ENCODE measurements around the gene SIN3A. TPM values are rescaled to one million over a fixed set of nuclear protein-coding genes. Genes with fewer than 3 reads are reported as not detected.
"Not testable (repeated sequence)": the region's sequence is repeated elsewhere in the genome, so short reads cannot be mapped to it uniquely, and the experiment has no call there.

Gene SIN3A
- total and polyA plus RNA-seq, 2 of the 4 experiments (the other 2 are of a cell fraction) = 21.2 to 31.5 TPM

GRCh38 chr15:75449585-75450306, 1.7 kb downstream of the SIN3A start:
- H2AFZ ChIP-seq (replicated peaks; ENCODE audit: low read length, poor library complexity) = no peak overlapping the region

GRCh38 chr15:75448171-75448570, 3.3 kb downstream of the SIN3A start:
- in situ Hi-C loops (cut with MboI; ENCODE audit: low sequenced_read_pairs); dilution Hi-C loops (cut with HindIII; ENCODE audit: low sequenced_read_pairs, unreplicated experiment); DNase-seq; H2AFZ ChIP-seq (replicated peaks; ENCODE audit: low read length, poor library complexity); H3K9ac ChIP-seq (ENCODE audit: low read depth, low read length); H3K4me3 ChIP-seq (ENCODE audit: insufficient read depth, low read depth, low read length); H4K91ac ChIP-seq (ENCODE audit: insufficient read depth, low read depth, low read length); H3K56ac ChIP-seq (ENCODE audit: extremely low read depth, insufficient read depth, low read length); H2BK5ac ChIP-seq (ENCODE audit: low read depth, low read length, poor library complexity, severe bottlenecking); H2BK120ac ChIP-seq (ENCODE audit: low read depth, low read length); intact Hi-C loops (cut with micrococcal nuclease); H2AK9ac ChIP-seq (replicated peaks; ENCODE audit: low read depth, low read length, poor library complexity); H3K27ac ChIP-seq (ENCODE audit: insufficient read depth, low read length); H3K36me3 ChIP-seq (ENCODE audit: control insufficient read depth, insufficient read depth, low read length); H3K9me3 ChIP-seq (ENCODE audit: control insufficient read depth, insufficient read depth, low read length); H3K4ac ChIP-seq (ENCODE audit: low read depth, low read length); H3K23ac ChIP-seq (ENCODE audit: low read depth, low read length); BruUV-seq (replicated peaks); H2AK5ac ChIP-seq (ENCODE audit: low read depth, low read length); H3K27me3 ChIP-seq (ENCODE audit: control insufficient read depth, insufficient read depth, low read length); ATAC-seq (ENCODE audit: low read depth); H3K14ac ChIP-seq (replicated peaks; ENCODE audit: low read depth, low read length); H4K8ac ChIP-seq (ENCODE audit: low read depth in 2 of 2, low read length in 2 of 2); H3K18ac ChIP-seq (ENCODE audit: low read depth, low read length); H4K5ac ChIP-seq (ENCODE audit: low read depth, low read length); H2BK15ac ChIP-seq (ENCODE audit: low read depth, low read length); H3K4me2 ChIP-seq (ENCODE audit: low read depth, low read length); H2BK20ac ChIP-seq (ENCODE audit: low read depth, low read length); POLR2A ChIA-PET (ENCODE audit: unreplicated experiment): not testable (repeated sequence)
- Histone ChIP-seq H3K9me1 (ENCODE audit: insufficient read depth, low read length) (peaks cover 14% of the 10 kb centered on the region), H4K20me1 (ENCODE audit: insufficient read depth, low read length) (peaks cover 73% of the 10 kb centered on the region), H3K4me1 (ENCODE audit: control insufficient read depth, insufficient read depth, low read length) (peaks cover 11% of the 10 kb centered on the region), H3K79me1 (ENCODE audit: low read depth in 1 of 2, low read length in 2 of 2) (peaks cover 6 to 60% of the 10 kb centered on the region in 2 experiments; a peak in 3 of 4 replicates)
- 98% methylated on average over 7 of the region's 13 CpGs; no CpG with 5 or more reads in 1 of the 2 experiments for WGBS, 2 experiments (ENCODE audit: extremely low coverage in 2 of 2, insufficient read length in 1 of 2)
- CTCF ChIA-PET = interaction anchor here (0.6 kb wide), 1 partner anchor 80 kb away, joined by 4 read pairs; no protein-coding TSS in a partner anchor

More at GRCh38 chr15:75449585-75450306, 1.7 kb downstream of the SIN3A start:
- no peak overlapping the region for H4K5ac ChIP-seq (ENCODE audit: low read depth, low read length)
- peak overlapping the region; percentile 84 for H3K4me3 ChIP-seq (ENCODE audit: insufficient read depth, low read depth, low read length)
- no peaks in the 10 kb centered on the region for H3K27me3 ChIP-seq (ENCODE audit: control insufficient read depth, insufficient read depth, low read length)
- H2BK20ac ChIP-seq (ENCODE audit: low read depth, low read length) = no peak overlapping the region
- H4K20me1 ChIP-seq (ENCODE audit: insufficient read depth, low read length) = peaks cover 61% of the 10 kb centered on the region
- BruUV-seq (replicated peaks) = no TSS peak
- no peak overlapping the region for H3K27ac ChIP-seq (ENCODE audit: insufficient read depth, low read length)
- in situ Hi-C loops (cut with MboI; ENCODE audit: low sequenced_read_pairs) (no loop called here), intact Hi-C loops (cut with micrococcal nuclease) (loop anchor here (1.0 to 10.0 kb wide), 3 partner anchors 81 to 425 kb away; partner anchors contain the start of genes MAN2C1 and PPCDC), dilution Hi-C loops (cut with HindIII; ENCODE audit: low sequenced_read_pairs, unreplicated experiment) (no loop called here)
- H3K56ac ChIP-seq (ENCODE audit: extremely low read depth, insufficient read depth, low read length) = no peak overlapping the region
- H2BK15ac ChIP-seq (ENCODE audit: low read depth, low read length) = no peak overlapping the region
- H3K18ac ChIP-seq (ENCODE audit: low read depth, low read length) = no peak overlapping the region
- no peaks in the 10 kb centered on the region for H3K9me3 ChIP-seq (ENCODE audit: control insufficient read depth, insufficient read depth, low read length)
- no peak overlapping the region for H3K9ac ChIP-seq (ENCODE audit: low read depth, low read length)
- peaks cover 9% of the 10 kb centered on the region; the same call in 1 of the 2 replicates for H3K9me1 ChIP-seq (ENCODE audit: insufficient read depth, low read length)
- H3K4ac ChIP-seq (ENCODE audit: low read depth, low read length) = no peak overlapping the region
- H4K91ac ChIP-seq (ENCODE audit: insufficient read depth, low read depth, low read length) = no peak overlapping the region
- peak overlapping the region; percentile 99 for H3K4me2 ChIP-seq (ENCODE audit: low read depth, low read length)
- H3K36me3 ChIP-seq (ENCODE audit: control insufficient read depth, insufficient read depth, low read length) = 0 out of 2 replicates have a peak, but pooled peaks cover 2% of the 10 kb centered on the region
- no peak overlapping the region for H2BK120ac ChIP-seq (ENCODE audit: low read depth, low read length)
- CTCF ChIA-PET = interaction anchor here (0.6 kb wide), 1 partner anchor 137 kb away, joined by 3 read pairs; no protein-coding TSS in a partner anchor
- peak overlapping the region; percentile 7; the same call in 1 of the 2 replicates for H3K23ac ChIP-seq (ENCODE audit: low read depth, low read length)
- H2AK9ac ChIP-seq (replicated peaks; ENCODE audit: low read depth, low read length, poor library complexity) = no peak overlapping the region
- 80% methylated on average over 1 of the region's 14 CpGs; no CpG with 5 or more reads in 1 of the 2 experiments for WGBS, 2 experiments (ENCODE audit: extremely low coverage in 2 of 2, insufficient read length in 1 of 2)
- POLR2A ChIA-PET (ENCODE audit: unreplicated experiment) = no interaction called here
- H3K79me1 ChIP-seq (ENCODE audit: low read depth in 1 of 2, low read length in 2 of 2) = peaks cover 11 to 55% of the 10 kb centered on the region in 2 experiments; a peak in 3 of 4 replicates
- H2AK5ac ChIP-seq (ENCODE audit: low read depth, low read length) = no peak overlapping the region
- H2BK5ac ChIP-seq (ENCODE audit: low read depth, low read length, poor library complexity, severe bottlenecking) = no peak overlapping the region
- no peak for DNase-seq
- TF ChIP-seq RAD21 (IDR thresholded peaks at IDR 0.05; ENCODE audit: low read length) (no peak), MAZ (IDR thresholded peaks at IDR 0.05; ENCODE audit: borderline replicate concordance, low read depth, low read length) (no peak), SMC3 (IDR thresholded peaks at IDR 0.05; ENCODE audit: low read depth, low read length) (no peak), MAFK (IDR thresholded peaks at IDR 0.05; ENCODE audit: low read depth, low read length) (no peak), MXI1 (IDR thresholded peaks at IDR 0.05; ENCODE audit: borderline replicate concordance, low read depth, low read length) (no peak), CHD1 (IDR thresholded peaks at IDR 0.05; ENCODE audit: low read depth, low read length) (no peak), POLR2A (IDR thresholded peaks at IDR 0.05; ENCODE audit: low read depth, low read length) (no peak), RCOR1 (IDR thresholded peaks at IDR 0.05; ENCODE audit: insufficient replicate concordance, low read length) (no peak)
- no peak overlapping the region for H4K8ac ChIP-seq (ENCODE audit: low read depth in 2 of 2, low read length in 2 of 2)
- ATAC-seq (ENCODE audit: low read depth) = no peak
- H3K14ac ChIP-seq (replicated peaks; ENCODE audit: low read depth, low read length) = no peak overlapping the region
- H3K4me1 ChIP-seq (ENCODE audit: control insufficient read depth, insufficient read depth, low read length) = peaks cover 5% of the 10 kb centered on the region

Measured in IMR-90 (cell line).